ENCODE measurements around the gene ATXN2. TPM values are rescaled to one million over a fixed set of nuclear protein-coding genes. Genes with fewer than 3 reads are reported as not detected.
"Not testable (repeated sequence)": the region's sequence is repeated elsewhere in the genome, so short reads cannot be mapped to it uniquely, and the experiment has no call there.

The ATXN2 gene
- total RNA-seq, 1 donor from 2014 or later: 42.8 TPM

DNA sequence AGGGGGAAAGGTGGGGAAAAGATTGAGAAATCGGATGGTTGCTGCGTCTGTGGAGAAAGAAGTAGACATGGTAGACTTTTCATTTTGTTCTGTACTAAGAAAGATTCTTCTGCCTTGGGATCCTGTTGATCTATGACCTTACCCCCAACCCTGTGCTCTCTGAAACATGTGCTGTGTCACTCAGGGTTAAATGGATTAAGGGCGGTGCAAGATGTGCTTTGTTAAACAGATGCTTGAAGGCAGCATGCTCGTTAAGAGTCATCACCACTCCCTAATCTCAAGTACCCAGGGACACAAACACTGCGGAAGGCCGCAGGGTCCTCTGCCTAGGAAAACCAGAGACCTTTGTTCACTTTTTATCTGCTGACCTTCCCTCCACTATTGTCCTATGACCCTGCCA, 91.4 kb downstream of the ATXN2 start:
- H3K9me3 ChIP-seq (ENCODE audit: control insufficient read depth in 3 of 3, low read length in 3 of 3); H3K4me1 ChIP-seq (ENCODE audit: control insufficient read depth in 3 of 3, insufficient read depth in 3 of 3, low read length in 3 of 3); H3K27me3 ChIP-seq (ENCODE audit: control insufficient read depth in 3 of 3, insufficient read depth in 3 of 3, low read length in 3 of 3); H3K4me3 ChIP-seq (ENCODE audit: low read length in 3 of 3); H3K27ac ChIP-seq (ENCODE audit: low read depth, low read length); H3K9ac ChIP-seq (ENCODE audit: low read depth in 1 of 3, low read length in 3 of 3): not testable (repeated sequence)
- peaks cover 13 to 30% (median 29%) of the 10 kb centered on the region in 3 donors for H3K36me3 ChIP-seq (ENCODE audit: control insufficient read depth in 3 of 3, insufficient read depth in 3 of 3, low read length in 3 of 3)

DNA sequence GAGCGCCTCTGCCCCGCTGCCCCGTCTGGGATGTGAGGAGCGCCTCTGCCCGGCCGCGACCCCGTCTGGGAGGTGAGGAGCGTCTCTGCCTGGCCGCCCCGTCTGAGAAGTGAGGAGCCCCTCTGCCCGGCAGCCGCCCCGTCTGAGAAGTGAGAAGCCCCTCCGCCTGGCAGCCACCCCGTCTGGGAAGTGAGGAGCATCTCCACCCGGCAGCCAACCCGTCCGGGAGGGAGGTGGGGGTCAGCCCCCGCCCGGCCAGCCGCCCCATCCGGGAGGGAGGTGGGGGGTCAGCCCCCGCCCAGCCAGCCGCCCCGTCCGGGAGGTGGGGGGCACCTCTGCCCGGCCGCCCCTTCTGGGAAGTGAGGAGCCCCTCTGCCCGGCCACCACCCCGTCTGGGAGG, 91.9 kb downstream of the ATXN2 start:
- not testable (repeated sequence) for H3K27ac ChIP-seq (ENCODE audit: low read depth, low read length); H3K27me3 ChIP-seq (ENCODE audit: control insufficient read depth in 3 of 3, insufficient read depth in 3 of 3, low read length in 3 of 3); H3K4me3 ChIP-seq (ENCODE audit: low read length in 3 of 3); H3K9me3 ChIP-seq (ENCODE audit: control insufficient read depth in 3 of 3, low read length in 3 of 3); H3K9ac ChIP-seq (ENCODE audit: low read depth in 1 of 3, low read length in 3 of 3); H3K4me1 ChIP-seq (ENCODE audit: control insufficient read depth in 3 of 3, insufficient read depth in 3 of 3, low read length in 3 of 3)
- H3K36me3 ChIP-seq (ENCODE audit: control insufficient read depth in 3 of 3, insufficient read depth in 3 of 3, low read length in 3 of 3): peaks cover 13 to 27% (median 26%) of the 10 kb centered on the region in 3 donors

DNA sequence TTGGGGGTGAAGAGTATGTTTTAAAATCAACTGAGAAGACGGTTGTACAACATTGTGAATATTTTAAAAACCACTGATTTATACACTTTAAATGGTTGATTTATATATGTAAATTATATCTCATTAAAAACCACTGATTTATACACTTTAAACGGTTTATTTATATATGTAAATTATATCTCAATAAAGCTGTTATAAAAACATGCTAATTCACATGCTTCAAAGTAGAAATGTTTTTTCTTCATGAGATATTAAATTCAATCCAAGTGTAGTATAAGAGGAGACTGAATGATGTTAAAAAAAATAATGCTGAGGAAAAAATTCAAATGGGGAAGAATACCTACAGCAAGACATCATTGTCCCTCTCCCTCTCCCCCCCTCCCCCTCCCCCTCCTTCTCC, 92.9 kb downstream of the ATXN2 start:
- H3K4me3 ChIP-seq (ENCODE audit: low read length in 3 of 3): no peak overlapping the region
- H3K9me3 ChIP-seq (ENCODE audit: control insufficient read depth in 3 of 3, low read length in 3 of 3): no peaks in the 10 kb centered on the region
- peaks cover 13 to 31% (median 27%) of the 10 kb centered on the region in 3 donors for H3K36me3 ChIP-seq (ENCODE audit: control insufficient read depth in 3 of 3, insufficient read depth in 3 of 3, low read length in 3 of 3)
- no peak overlapping the region for H3K27ac ChIP-seq (ENCODE audit: low read depth, low read length)
- H3K4me1 ChIP-seq (ENCODE audit: control insufficient read depth in 3 of 3, insufficient read depth in 3 of 3, low read length in 3 of 3): no peaks in the 10 kb centered on the region
- H3K27me3 ChIP-seq (ENCODE audit: control insufficient read depth in 3 of 3, insufficient read depth in 3 of 3, low read length in 3 of 3): no peaks in the 10 kb centered on the region
- H3K9ac ChIP-seq (ENCODE audit: low read depth in 1 of 3, low read length in 3 of 3): no peak overlapping the region

DNA sequence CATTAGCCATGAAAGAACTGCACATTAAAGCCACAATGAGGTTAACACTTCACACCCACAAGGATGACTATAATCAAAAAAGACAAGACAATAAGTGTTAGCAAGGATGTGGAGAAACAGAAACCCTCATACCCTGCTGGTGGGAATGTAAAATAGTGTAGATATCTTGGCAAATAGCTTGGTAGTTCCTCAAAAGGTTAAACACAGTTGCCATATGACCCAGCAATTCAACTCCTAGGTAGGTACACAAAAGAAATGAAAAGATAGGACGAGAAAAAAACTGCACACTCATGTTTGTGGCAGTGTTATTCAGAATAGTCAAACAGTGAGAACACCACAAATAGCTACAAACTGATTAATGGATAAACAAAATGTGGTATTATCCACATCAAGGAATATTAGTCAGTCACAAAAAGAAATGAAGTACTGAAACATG, 93.5 kb downstream of the ATXN2 start:
- Histone ChIP-seq H3K9me3 (ENCODE audit: control insufficient read depth in 3 of 3, low read length in 3 of 3) (no peaks in the 10 kb centered on the region), H3K27me3 (ENCODE audit: control insufficient read depth in 3 of 3, insufficient read depth in 3 of 3, low read length in 3 of 3) (no peaks in the 10 kb centered on the region), H3K27ac (ENCODE audit: low read depth, low read length) (no peak overlapping the region), H3K4me1 (ENCODE audit: control insufficient read depth in 3 of 3, insufficient read depth in 3 of 3, low read length in 3 of 3) (no peaks in the 10 kb centered on the region), H3K4me3 (ENCODE audit: low read length in 3 of 3) (no peak overlapping the region), H3K9ac (ENCODE audit: low read depth in 1 of 3, low read length in 3 of 3) (no peak overlapping the region), H3K36me3 (ENCODE audit: control insufficient read depth in 3 of 3, insufficient read depth in 3 of 3, low read length in 3 of 3) (peaks cover 13 to 32% (median 26%) of the 10 kb centered on the region in 3 donors)

DNA sequence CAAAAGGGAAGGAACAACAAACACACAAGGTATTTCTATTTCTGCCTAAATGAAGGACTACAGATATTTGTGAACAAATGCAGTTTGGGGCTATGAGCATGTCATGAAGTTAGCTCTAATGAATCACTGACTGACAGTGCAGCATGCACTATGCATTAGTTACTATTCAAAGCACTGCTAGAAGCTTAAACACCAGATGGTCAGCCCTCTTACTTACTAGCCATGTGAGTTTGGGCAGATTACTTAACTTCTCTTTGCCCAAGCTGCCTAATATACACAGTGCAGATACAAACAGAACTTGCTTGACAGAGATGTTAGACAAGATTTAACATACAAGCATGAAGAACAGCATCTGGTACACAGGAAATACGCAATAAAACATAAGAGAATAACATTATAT, 96.0 kb downstream of the ATXN2 start:
- H3K4me3 ChIP-seq (ENCODE audit: low read length in 3 of 3): no peak overlapping the region
- H3K4me1 ChIP-seq (ENCODE audit: control insufficient read depth in 3 of 3, insufficient read depth in 3 of 3, low read length in 3 of 3): no peaks in the 10 kb centered on the region
- H3K9me3 ChIP-seq (ENCODE audit: control insufficient read depth in 3 of 3, low read length in 3 of 3): no peaks in the 10 kb centered on the region
- H3K27ac ChIP-seq (ENCODE audit: low read depth, low read length): no peak overlapping the region
- H3K27me3 ChIP-seq (ENCODE audit: control insufficient read depth in 3 of 3, insufficient read depth in 3 of 3, low read length in 3 of 3): no peaks in the 10 kb centered on the region
- H3K9ac ChIP-seq (ENCODE audit: low read depth in 1 of 3, low read length in 3 of 3): no peak overlapping the region
- H3K36me3 ChIP-seq (ENCODE audit: control insufficient read depth in 3 of 3, insufficient read depth in 3 of 3, low read length in 3 of 3): peaks cover 8 to 15% (median 14%) of the 10 kb centered on the region in 3 donors

DNA sequence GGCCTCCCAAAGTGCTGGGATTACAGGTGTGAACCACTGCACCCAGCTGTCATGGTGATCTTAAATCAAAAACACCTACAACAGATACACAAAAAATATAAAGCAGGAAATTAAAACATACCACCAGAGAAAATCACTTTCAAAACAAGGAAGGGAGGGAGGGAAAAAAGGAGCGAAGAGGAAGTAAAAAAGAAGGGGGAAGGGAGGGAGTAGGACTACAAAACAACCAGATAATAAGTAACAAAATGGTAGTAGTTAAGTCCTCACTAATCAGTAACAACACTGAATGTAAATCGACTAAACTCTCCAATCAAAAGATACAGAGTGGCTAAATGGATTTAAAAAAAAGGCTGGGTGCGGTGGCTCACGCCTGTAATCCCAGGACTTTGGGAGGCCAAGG, 104.4 kb downstream of the ATXN2 start:
- no peaks in the 10 kb centered on the region for H3K27me3 ChIP-seq (ENCODE audit: control insufficient read depth in 3 of 3, insufficient read depth in 3 of 3, low read length in 3 of 3)
- no peak overlapping the region for H3K27ac ChIP-seq (ENCODE audit: low read depth, low read length)
- H3K4me1 ChIP-seq (ENCODE audit: control insufficient read depth in 3 of 3, insufficient read depth in 3 of 3, low read length in 3 of 3): no peaks in the 10 kb centered on the region
- H3K9me3 ChIP-seq (ENCODE audit: control insufficient read depth in 3 of 3, low read length in 3 of 3): no peaks in the 10 kb centered on the region
- no peak overlapping the region for H3K9ac ChIP-seq (ENCODE audit: low read depth in 1 of 3, low read length in 3 of 3)
- H3K4me3 ChIP-seq (ENCODE audit: low read length in 3 of 3): no peak overlapping the region
- H3K36me3 ChIP-seq (ENCODE audit: control insufficient read depth in 3 of 3, insufficient read depth in 3 of 3, low read length in 3 of 3): peaks cover 5 to 23% (median 19%) of the 10 kb centered on the region in 3 donors

DNA sequence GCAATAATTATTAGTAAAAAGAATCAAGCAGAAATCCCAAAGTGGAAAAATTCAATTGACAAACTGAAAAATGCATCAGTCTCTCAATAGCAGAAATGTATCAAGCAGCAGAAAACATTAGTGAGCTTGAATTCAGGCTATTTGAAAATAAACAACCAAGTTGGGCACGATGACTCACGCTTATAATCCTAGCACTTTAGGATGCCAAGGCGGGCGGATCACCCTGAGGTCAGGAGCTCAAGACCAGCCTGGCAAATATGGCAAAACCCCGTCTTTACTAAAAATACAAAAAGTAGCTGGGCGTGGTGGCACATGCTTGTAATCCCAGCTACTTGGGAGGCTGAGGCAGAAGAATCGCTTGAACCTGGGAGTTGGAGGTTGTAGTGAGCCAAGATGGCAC, 106.1 kb downstream of the ATXN2 start:
- not testable (repeated sequence) for H3K4me1 ChIP-seq (ENCODE audit: control insufficient read depth in 3 of 3, insufficient read depth in 3 of 3, low read length in 3 of 3); H3K27ac ChIP-seq (ENCODE audit: low read depth, low read length); H3K9me3 ChIP-seq (ENCODE audit: control insufficient read depth in 3 of 3, low read length in 3 of 3); H3K4me3 ChIP-seq (ENCODE audit: low read length in 3 of 3); H3K27me3 ChIP-seq (ENCODE audit: control insufficient read depth in 3 of 3, insufficient read depth in 3 of 3, low read length in 3 of 3); H3K9ac ChIP-seq (ENCODE audit: low read depth in 1 of 3, low read length in 3 of 3)
- H3K36me3 ChIP-seq (ENCODE audit: control insufficient read depth in 3 of 3, insufficient read depth in 3 of 3, low read length in 3 of 3): peaks cover 5 to 23% (median 19%) of the 10 kb centered on the region in 3 donors

DNA sequence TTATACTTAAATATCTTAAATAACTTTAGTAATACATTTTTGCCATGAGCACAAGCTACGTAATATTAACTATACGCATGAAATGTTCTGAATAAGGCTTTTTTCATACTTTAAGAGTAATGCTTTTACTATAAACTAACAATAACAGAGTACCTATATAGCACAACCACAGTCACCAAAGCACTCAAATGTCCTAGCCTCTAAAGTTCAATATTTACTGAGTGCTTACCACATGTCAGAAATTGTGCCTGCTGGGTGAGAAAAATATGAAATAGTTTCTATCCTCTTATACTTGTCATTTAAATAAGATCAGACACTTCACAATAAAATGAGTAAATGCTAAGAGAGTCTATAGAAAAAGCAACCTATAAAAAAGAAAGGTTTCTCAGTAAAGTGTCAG, 110.3 kb downstream of the ATXN2 start:
- H3K27me3 ChIP-seq (ENCODE audit: control insufficient read depth in 3 of 3, insufficient read depth in 3 of 3, low read length in 3 of 3): no peaks in the 10 kb centered on the region
- H3K27ac ChIP-seq (ENCODE audit: low read depth, low read length): no peak overlapping the region
- peaks cover 0 to 3% (median 2%) of the 10 kb centered on the region in 3 donors for H3K4me1 ChIP-seq (ENCODE audit: control insufficient read depth in 3 of 3, insufficient read depth in 3 of 3, low read length in 3 of 3)
- no peak overlapping the region for H3K4me3 ChIP-seq (ENCODE audit: low read length in 3 of 3)
- no peaks in the 10 kb centered on the region for H3K9me3 ChIP-seq (ENCODE audit: control insufficient read depth in 3 of 3, low read length in 3 of 3)
- no peak overlapping the region for H3K9ac ChIP-seq (ENCODE audit: low read depth in 1 of 3, low read length in 3 of 3)
- H3K36me3 ChIP-seq (ENCODE audit: control insufficient read depth in 3 of 3, insufficient read depth in 3 of 3, low read length in 3 of 3): peaks cover 12 to 34% (median 32%) of the 10 kb centered on the region in 3 donors

DNA sequence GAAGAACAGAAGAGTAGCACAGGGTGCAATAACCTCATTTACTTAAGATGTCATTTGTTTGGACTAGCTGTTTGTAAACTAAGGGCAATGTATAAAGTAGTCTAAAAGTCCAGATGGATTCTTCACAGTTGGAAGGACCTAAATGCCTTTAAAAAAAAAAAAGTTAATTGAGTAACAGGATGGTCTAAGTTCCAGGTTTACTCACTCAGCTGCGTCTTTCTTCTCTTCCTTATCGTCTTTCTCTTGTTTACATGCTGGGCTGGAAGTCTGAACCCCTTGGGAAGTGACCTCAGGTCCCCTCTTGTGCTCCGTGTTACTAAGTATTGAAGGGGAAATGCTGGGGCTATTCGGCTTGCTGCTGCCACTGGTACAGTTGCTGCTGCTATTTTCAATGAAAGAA, 110.8 kb downstream of the ATXN2 start:
- Histone ChIP-seq H3K27me3 (ENCODE audit: control insufficient read depth in 3 of 3, insufficient read depth in 3 of 3, low read length in 3 of 3) (no peaks in the 10 kb centered on the region), H3K36me3 (ENCODE audit: control insufficient read depth in 3 of 3, insufficient read depth in 3 of 3, low read length in 3 of 3) (peaks cover 13 to 36% (median 32%) of the 10 kb centered on the region in 3 donors), H3K4me1 (ENCODE audit: control insufficient read depth in 3 of 3, insufficient read depth in 3 of 3, low read length in 3 of 3) (peaks cover 0 to 3% (median 2%) of the 10 kb centered on the region in 3 donors), H3K27ac (ENCODE audit: low read depth, low read length) (no peak overlapping the region), H3K9me3 (ENCODE audit: control insufficient read depth in 3 of 3, low read length in 3 of 3) (no peaks in the 10 kb centered on the region), H3K4me3 (ENCODE audit: low read length in 3 of 3) (no peak overlapping the region), H3K9ac (ENCODE audit: low read depth in 1 of 3, low read length in 3 of 3) (no peak overlapping the region)

DNA sequence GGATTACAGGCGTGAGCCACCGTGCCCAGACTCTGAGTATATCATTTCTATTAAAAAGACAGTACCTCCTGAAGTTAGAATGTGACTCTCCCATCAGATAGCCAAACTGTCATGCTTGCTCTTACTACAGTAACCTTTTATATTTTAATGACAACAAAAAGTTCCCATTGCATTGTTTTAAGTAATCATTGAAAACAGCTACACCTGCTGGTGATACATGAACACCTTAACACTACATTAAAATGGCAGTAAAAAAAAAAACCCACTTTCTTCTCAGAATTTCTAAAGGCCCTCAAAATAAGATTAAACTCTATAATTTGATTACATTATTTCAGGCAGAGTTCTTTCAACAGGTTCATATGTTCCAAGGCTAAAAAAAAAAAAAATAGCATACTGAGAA, 116.7 kb downstream of the ATXN2 start:
- H3K9ac ChIP-seq (ENCODE audit: low read depth in 1 of 3, low read length in 3 of 3): no peak overlapping the region
- no peaks in the 10 kb centered on the region for H3K9me3 ChIP-seq (ENCODE audit: control insufficient read depth in 3 of 3, low read length in 3 of 3)
- H3K36me3 ChIP-seq (ENCODE audit: control insufficient read depth in 3 of 3, insufficient read depth in 3 of 3, low read length in 3 of 3): peaks cover 17 to 36% (median 22%) of the 10 kb centered on the region in 3 donors
- H3K27ac ChIP-seq (ENCODE audit: low read depth, low read length): no peak overlapping the region
- peaks cover 0 to 2% (median 0%) of the 10 kb centered on the region in 3 donors for H3K4me1 ChIP-seq (ENCODE audit: control insufficient read depth in 3 of 3, insufficient read depth in 3 of 3, low read length in 3 of 3)
- no peaks in the 10 kb centered on the region for H3K27me3 ChIP-seq (ENCODE audit: control insufficient read depth in 3 of 3, insufficient read depth in 3 of 3, low read length in 3 of 3)
- no peak overlapping the region for H3K4me3 ChIP-seq (ENCODE audit: low read length in 3 of 3)

DNA sequence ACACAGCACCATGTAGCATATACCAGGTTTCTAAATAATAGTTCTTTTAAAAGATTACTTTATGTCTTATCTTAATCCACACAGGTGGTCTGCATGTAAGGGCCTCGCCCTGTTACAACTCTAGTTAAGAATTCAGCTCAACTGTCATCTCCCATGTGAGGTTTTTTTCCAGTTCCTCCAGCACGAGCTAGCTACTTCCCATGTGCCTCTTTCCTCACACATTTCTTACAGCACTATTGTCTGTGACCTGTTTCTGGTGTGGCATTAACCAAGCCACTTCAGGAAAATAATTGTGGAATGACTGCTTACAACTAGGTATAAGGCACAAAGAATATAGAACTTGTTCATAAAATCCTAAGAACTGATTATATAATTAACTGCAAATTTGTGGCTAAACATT, 127.9 kb downstream of the ATXN2 start:
- H3K4me3 ChIP-seq (ENCODE audit: low read length in 3 of 3): no peak overlapping the region
- no peak overlapping the region for H3K27ac ChIP-seq (ENCODE audit: low read depth, low read length)
- peaks cover 0 to 2% (median 0%) of the 10 kb centered on the region in 3 donors for H3K4me1 ChIP-seq (ENCODE audit: control insufficient read depth in 3 of 3, insufficient read depth in 3 of 3, low read length in 3 of 3)
- no peaks in the 10 kb centered on the region for H3K9me3 ChIP-seq (ENCODE audit: control insufficient read depth in 3 of 3, low read length in 3 of 3)
- no peak overlapping the region for H3K9ac ChIP-seq (ENCODE audit: low read depth in 1 of 3, low read length in 3 of 3)
- H3K27me3 ChIP-seq (ENCODE audit: control insufficient read depth in 3 of 3, insufficient read depth in 3 of 3, low read length in 3 of 3): no peaks in the 10 kb centered on the region
- H3K36me3 ChIP-seq (ENCODE audit: control insufficient read depth in 3 of 3, insufficient read depth in 3 of 3, low read length in 3 of 3): peaks cover 12 to 25% (median 19%) of the 10 kb centered on the region in 3 donors
